ENCODE measurements around the gene YARS1.

DNA sequence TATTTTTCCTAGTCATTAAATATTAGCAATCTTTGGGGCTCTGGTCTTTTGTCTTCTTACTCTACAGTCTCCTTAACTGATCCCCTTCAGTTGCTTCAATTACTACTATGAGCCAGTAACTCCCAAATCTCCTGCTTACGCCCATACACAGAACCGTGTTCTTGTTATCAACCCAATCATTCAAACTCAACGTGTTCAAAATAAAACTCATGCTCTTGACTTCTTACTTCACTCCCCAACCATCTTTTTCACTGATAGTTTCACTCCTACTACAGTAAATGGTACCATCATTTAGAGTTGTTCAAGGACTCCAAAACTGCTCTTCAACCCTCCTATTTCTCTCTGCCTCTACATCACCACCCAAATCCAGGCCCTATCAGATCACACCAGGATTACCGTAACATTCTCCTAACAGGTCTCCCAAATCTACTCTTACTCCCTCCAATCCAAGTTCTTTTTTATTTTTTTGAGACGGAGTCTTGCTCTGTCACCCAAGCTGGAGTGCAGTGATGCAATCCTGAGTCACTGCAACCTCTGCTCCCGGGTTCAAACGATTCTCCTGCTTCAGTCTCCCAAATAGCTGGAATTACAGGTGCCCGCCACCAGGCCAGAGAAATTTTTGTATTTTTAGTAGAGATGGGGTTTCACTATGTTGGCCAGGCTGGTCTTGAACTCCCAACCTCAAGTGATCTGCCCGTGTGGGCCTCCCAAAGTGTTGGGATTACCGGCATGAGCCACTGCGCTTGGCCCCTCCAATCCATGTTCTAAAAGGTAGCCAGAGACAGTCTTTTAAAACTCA is 3.0 kb downstream of the YARS1 start:
- TF ChIP-seq, protein P1, sequence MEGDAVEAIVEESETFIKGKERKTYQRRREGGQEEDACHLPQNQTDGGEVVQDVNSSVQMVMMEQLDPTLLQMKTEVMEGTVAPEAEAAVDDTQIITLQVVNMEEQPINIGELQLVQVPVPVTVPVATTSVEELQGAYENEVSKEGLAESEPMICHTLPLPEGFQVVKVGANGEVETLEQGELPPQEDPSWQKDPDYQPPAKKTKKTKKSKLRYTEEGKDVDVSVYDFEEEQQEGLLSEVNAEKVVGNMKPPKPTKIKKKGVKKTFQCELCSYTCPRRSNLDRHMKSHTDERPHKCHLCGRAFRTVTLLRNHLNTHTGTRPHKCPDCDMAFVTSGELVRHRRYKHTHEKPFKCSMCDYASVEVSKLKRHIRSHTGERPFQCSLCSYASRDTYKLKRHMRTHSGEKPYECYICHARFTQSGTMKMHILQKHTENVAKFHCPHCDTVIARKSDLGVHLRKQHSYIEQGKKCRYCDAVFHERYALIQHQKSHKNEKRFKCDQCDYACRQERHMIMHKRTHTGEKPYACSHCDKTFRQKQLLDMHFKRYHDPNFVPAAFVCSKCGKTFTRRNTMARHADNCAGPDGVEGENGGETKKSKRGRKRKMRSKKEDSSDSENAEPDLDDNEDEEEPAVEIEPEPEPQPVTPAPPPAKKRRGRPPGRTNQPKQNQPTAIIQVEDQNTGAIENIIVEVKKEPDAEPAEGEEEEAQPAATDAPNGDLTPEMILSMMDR (conservative IDR thresholded peaks at IDR 0.05): no peak
- no peak for TF ChIP-seq EZH2 (IDR thresholded peaks at IDR 0.05; ENCODE audit: low read depth)

Measured in PC-9 (cell line).